HL-60 (cell line): ENCODE measurements around the gene CERKL.

Experiments used
- DNase-seq, 2 experiments: peaks; one replicate each; pipeline ENCODE4 v3.0.0-alpha.2; 2010 to 2020; ENCODE audit warnings: low read depth in 1 of 2, low spot score in 1 of 2
- H3K27ac ChIP-seq: fragments of 250-450 bp; sonication (Bioruptor Pico); replicated peaks from 2 replicates; pipeline ENCODE4 v1.5.1; 2020; ENCODE audit warnings: mild to moderate bottlenecking, moderate library complexity
- H3K27me3 ChIP-seq: fragments of 250-450 bp; sonication (Bioruptor Pico); 2 replicates; pipeline ENCODE4 v1.5.1; 2021; ENCODE audit warnings: mild to moderate bottlenecking, moderate library complexity; ENCODE audit not compliant: insufficient read depth, poor library complexity, severe bottlenecking
- H3K4me3 ChIP-seq: replicated peaks from 2 replicates; pipeline ENCODE4 v1.5.1; 2011; ENCODE audit warnings: mild to moderate bottlenecking, control low read depth, low read length; ENCODE audit not compliant: insufficient read depth
- GABPA ChIP-seq: IDR thresholded peaks from 2 replicates; pipeline ENCODE4 v1.6.1; 2012; ENCODE audit warnings: low read depth
- POLR2AphosphoS5 ChIP-seq: IDR thresholded peaks from 2 replicates; pipeline ENCODE4 v1.6.1; 2012; ENCODE audit warnings: low read depth
- SPI1 ChIP-seq: IDR thresholded peaks from 2 replicates; pipeline ENCODE4 v1.6.1; 2012; ENCODE audit warnings: low read depth, mild to moderate bottlenecking, borderline replicate concordance
- TF ChIP-seq, protein P1 (sequence below): IDR thresholded peaks from 2 replicates; pipeline ENCODE4 v1.6.1; 2012; ENCODE audit warnings: low read depth; ENCODE audit not compliant: insufficient replicate concordance
- TF ChIP-seq, protein P2 (sequence below): IDR thresholded peaks from one replicate; pipeline ENCODE4 v1.5.1; 2011; ENCODE audit warnings: low read length, control low read depth, inconsistent platforms; ENCODE audit not compliant: insufficient read depth

CERKL gene

DNA sequence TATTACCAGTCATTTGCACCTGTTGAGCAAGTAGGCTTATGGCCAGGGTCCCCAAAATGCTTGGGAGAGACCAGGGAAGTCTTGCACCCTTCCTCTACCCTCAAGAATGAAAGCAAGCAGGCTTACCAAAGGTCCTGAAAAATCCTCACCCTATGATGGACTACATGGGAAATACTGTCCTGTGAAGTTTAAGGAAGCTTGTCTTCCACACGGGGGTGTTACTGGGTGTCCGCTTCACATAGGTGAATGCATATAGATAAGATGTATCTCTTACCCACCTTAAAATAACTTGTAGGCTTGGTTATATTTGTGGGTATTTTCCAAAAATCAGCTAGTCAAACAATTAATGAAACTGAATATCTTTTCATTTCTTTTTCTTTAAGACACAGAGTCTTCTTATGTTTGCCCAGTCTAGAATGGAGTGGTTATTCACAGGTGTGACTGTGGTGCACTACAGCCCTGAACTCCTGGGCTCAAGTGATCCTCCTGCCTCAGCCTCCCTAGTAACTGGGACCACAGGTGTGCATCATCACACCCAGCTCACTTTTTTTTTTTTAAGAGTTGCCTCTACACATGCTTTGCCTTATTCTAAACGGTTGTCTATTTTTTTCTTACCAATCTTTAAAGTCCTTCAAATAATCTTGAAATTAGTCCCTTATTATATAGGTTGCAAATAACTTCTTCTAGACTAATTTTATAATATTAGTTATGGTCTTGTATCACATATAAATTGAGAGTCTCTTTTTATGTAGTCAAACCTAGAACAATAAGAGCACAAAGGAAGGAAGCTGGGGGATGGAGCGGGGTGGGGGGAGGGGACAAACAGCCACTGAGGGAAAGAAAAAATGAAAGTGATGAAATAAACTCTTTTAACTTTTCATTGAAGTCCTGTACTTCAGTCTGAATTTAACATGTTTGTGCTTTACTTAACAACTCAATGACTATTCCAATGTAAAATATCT, 49.0 kb downstream of the CERKL start:
- TF ChIP-seq, protein P1, sequence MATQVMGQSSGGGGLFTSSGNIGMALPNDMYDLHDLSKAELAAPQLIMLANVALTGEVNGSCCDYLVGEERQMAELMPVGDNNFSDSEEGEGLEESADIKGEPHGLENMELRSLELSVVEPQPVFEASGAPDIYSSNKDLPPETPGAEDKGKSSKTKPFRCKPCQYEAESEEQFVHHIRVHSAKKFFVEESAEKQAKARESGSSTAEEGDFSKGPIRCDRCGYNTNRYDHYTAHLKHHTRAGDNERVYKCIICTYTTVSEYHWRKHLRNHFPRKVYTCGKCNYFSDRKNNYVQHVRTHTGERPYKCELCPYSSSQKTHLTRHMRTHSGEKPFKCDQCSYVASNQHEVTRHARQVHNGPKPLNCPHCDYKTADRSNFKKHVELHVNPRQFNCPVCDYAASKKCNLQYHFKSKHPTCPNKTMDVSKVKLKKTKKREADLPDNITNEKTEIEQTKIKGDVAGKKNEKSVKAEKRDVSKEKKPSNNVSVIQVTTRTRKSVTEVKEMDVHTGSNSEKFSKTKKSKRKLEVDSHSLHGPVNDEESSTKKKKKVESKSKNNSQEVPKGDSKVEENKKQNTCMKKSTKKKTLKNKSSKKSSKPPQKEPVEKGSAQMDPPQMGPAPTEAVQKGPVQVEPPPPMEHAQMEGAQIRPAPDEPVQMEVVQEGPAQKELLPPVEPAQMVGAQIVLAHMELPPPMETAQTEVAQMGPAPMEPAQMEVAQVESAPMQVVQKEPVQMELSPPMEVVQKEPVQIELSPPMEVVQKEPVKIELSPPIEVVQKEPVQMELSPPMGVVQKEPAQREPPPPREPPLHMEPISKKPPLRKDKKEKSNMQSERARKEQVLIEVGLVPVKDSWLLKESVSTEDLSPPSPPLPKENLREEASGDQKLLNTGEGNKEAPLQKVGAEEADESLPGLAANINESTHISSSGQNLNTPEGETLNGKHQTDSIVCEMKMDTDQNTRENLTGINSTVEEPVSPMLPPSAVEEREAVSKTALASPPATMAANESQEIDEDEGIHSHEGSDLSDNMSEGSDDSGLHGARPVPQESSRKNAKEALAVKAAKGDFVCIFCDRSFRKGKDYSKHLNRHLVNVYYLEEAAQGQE, result no peak
- TF ChIP-seq, protein P2, sequence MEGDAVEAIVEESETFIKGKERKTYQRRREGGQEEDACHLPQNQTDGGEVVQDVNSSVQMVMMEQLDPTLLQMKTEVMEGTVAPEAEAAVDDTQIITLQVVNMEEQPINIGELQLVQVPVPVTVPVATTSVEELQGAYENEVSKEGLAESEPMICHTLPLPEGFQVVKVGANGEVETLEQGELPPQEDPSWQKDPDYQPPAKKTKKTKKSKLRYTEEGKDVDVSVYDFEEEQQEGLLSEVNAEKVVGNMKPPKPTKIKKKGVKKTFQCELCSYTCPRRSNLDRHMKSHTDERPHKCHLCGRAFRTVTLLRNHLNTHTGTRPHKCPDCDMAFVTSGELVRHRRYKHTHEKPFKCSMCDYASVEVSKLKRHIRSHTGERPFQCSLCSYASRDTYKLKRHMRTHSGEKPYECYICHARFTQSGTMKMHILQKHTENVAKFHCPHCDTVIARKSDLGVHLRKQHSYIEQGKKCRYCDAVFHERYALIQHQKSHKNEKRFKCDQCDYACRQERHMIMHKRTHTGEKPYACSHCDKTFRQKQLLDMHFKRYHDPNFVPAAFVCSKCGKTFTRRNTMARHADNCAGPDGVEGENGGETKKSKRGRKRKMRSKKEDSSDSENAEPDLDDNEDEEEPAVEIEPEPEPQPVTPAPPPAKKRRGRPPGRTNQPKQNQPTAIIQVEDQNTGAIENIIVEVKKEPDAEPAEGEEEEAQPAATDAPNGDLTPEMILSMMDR, result no peak
- TF ChIP-seq GABPA (no peak), POLR2AphosphoS5 (no peak)
- Histone ChIP-seq H3K27me3 (peaks cover 5% of the 10 kb centered on the region), H3K27ac (no peak overlapping the region), H3K4me3 (no peak overlapping the region)
- DNase-seq, result no peak

DNA sequence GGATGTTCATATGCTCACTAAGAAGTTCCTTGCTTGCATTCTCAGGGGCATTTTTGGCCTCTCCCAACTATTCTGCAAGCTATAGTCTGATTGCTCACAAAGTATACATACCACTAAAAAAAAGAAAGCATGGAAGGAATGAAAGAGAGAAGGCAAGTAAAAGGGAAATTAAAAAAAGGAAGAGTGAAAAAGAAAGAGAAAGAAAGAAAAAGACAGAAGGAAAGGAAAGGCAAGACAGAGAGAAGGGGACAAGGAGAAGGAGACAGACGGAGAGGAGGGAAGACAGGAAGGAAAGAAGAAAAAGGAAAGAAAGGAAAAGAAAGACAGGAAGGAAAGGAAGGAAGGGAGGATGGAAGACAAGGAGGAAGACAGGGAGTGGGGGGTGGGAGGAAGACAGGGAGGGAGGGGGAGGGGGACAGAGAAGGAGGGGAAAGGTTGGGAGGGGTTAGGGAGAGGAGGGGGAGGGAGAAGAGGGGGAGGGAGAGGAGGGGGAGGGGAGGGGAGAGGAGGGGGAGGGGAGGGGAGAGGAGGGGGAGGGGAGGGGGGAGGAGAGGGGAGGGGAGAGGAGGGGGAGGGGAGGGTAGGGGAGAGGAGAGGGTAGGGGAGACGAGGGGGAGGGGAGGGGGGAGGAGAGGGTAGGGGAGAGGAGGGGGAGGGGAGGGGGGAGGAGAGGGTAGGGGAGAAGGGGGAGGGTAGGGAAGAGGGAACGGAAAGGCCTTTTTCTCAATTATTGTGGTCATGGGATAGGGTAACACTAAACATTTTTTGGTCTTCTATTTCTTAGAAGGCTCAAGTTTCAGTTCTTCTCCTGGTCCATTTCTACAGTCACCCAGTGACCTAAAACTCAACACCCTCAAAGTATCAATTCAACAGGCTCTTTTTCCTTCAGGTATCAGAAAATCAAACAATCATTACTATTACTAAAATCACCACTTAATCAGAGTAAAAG, 50.7 kb downstream of the CERKL start:
- H3K27ac ChIP-seq, result no peak overlapping the region
- peaks cover 5% of the 10 kb centered on the region for H3K27me3 ChIP-seq
- no peak for DNase-seq
- H3K4me3 ChIP-seq, result no peak overlapping the region
- TF ChIP-seq, protein P1, result no peak
- TF ChIP-seq POLR2AphosphoS5, result no peak
- TF ChIP-seq SPI1, result no peak
- TF ChIP-seq GABPA, result no peak
- TF ChIP-seq, protein P2, result no peak

DNA sequence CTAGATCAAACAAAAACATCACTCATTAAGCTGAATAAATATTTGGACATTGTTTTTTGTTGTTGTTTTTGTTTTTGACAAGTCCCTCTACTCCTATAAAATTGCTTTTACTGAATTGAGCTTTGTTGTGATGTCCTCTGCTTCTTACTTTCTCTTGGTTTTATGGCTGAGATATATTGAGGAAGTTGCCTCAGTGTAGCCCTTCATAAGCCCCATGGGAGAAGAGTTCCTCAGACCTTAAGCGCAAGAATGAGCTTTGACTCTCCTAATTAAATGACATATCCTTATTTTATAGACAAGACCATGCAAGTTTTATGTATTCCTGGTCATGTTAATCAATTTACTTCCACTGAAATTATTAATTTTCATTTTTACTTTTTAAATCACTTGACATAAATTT, 54.9 kb downstream of the CERKL start:
- Histone ChIP-seq H3K27me3 (no peaks in the 10 kb centered on the region), H3K4me3 (no peak overlapping the region), H3K27ac (no peak overlapping the region)
- DNase-seq, result no peak
- TF ChIP-seq, protein P2, result no peak
- TF ChIP-seq SPI1 (no peak; the same call in 1 of the 2 replicates), POLR2AphosphoS5 (no peak), GABPA (no peak)
- TF ChIP-seq, protein P1, result no peak
